B cell (primary cell): ENCODE measurements around the gene HOXA1. TPM values are rescaled to one million over a fixed set of nuclear protein-coding genes. Genes with fewer than 3 reads are reported as not detected.

Experiments used
- ATAC-seq: fragments of 200-7000 bp; cut with Tn5 transposase; one replicate; pipeline ENCODE4 v1.10.0; 2021; ENCODE audit warnings: low read depth, mild to moderate bottlenecking, moderate number of reproducible peaks, moderate library complexity
- CTCF ChIA-PET: fragments of 350-600 bp; sonication (Branson Sonifier 250); formaldehyde crosslinking; loops from one replicate; lab custom pipeline; 2021; ENCODE audit warnings: antibody characterized with exemption, inconsistent platforms; lab: Charles Lee
- POLR2A ChIA-PET: fragments of 350-600 bp; sonication (Branson Sonifier 250); formaldehyde crosslinking; loops from one replicate; lab custom pipeline; 2021; ENCODE audit warnings: antibody characterized with exemption; lab: Charles Lee
- DNase-seq: peaks from one replicate; pipeline ENCODE4 v3.0.0; 2013
- H2AFZ ChIP-seq: 2 replicates; pipeline ENCODE4 v1.6.1; 2012; ENCODE audit warnings: mild to moderate bottlenecking, low read depth, low read length; ENCODE audit not compliant: insufficient read depth, poor library complexity, severe bottlenecking
- H3K27ac ChIP-seq, 2 donors: 1 replicate in 1 of 2; 2 replicates in 1 of 2; pipeline ENCODE4 v1.5.1; 2012 to 2013; ENCODE audit warnings: low read length in 2 of 2, mild to moderate bottlenecking in 2 of 2, moderate library complexity in 1 of 2
- H3K27me3 ChIP-seq, 4 experiments: fragments of 200-600 bp in 1 of 4; sonication (generic) in 1 of 4; replicated peaks in 1 of 4; 1 replicate in 2 of 4; 2 replicates in 2 of 4; pipeline versions ENCODE4 v1.6.1 to v1.7.0; 2013 to 2016; ENCODE audit warnings: low read length in 3 of 4, mild to moderate bottlenecking in 2 of 4, mixed read lengths in 1 of 4, moderate library complexity in 1 of 4; ENCODE audit not compliant: insufficient read depth in 4 of 4, control insufficient read depth in 3 of 4; ENCODE audit errors: control extremely low read depth in 1 of 4
- H3K36me3 ChIP-seq, 2 experiments: replicated peaks in 1 of 2; 1 replicate in 1 of 2; 2 replicates in 1 of 2; pipeline versions ENCODE4 v1.6.1 to v1.7.1; 2013; ENCODE audit warnings: low read length in 1 of 2; ENCODE audit not compliant: insufficient read depth in 2 of 2, control insufficient read depth in 1 of 2; ENCODE audit errors: control extremely low read depth in 1 of 2, extremely low read depth in 1 of 2
- H3K4me1 ChIP-seq, 2 donors: fragments of 200-600 bp in 1 of 2; sonication (generic) in 1 of 2; 1 replicate in 1 of 2; 2 replicates in 1 of 2; pipeline versions ENCODE4 v1.5.1 to v1.6.1; 2013 to 2017; ENCODE audit warnings: low read length in 2 of 2; ENCODE audit not compliant: control insufficient read depth in 2 of 2, insufficient read depth in 2 of 2
- H3K4me2 ChIP-seq: replicated peaks from 2 replicates; pipeline ENCODE3; 2012; ENCODE audit warnings: mild to moderate bottlenecking, low read depth, low read length; ENCODE audit not compliant: poor library complexity, severe bottlenecking
- H3K4me3 ChIP-seq, 5 experiments: fragments of 200-600 bp in 1 of 5; sonication (generic) in 1 of 5; 1 replicate in 3 of 5; 2 replicates in 2 of 5; pipeline versions ENCODE4 v1.5.1 to v1.7.0; 2011 to 2016; ENCODE audit warnings: low read length in 4 of 5, mild to moderate bottlenecking in 4 of 5, low read depth in 2 of 5, control low read depth in 1 of 5, moderate library complexity in 1 of 5; ENCODE audit not compliant: insufficient read depth in 1 of 5; ENCODE audit errors: control extremely low read depth in 1 of 5, extremely low read depth in 1 of 5
- H3K79me2 ChIP-seq: fragments of 200-600 bp; sonication (generic); one replicate; pipeline ENCODE4 v1.6.0; 2016; ENCODE audit warnings: low read length; ENCODE audit not compliant: control insufficient read depth, insufficient read depth
- H3K9ac ChIP-seq: fragments of 200-600 bp; sonication (generic); 2 replicates; pipeline ENCODE4 v1.6.1; 2017; ENCODE audit warnings: mild to moderate bottlenecking, low read length, moderate library complexity
- H3K9me3 ChIP-seq, 3 donors: one replicate each; pipeline versions ENCODE4 v1.6.1 to v1.7.1; 2013; ENCODE audit warnings: low read length in 2 of 3; ENCODE audit not compliant: control insufficient read depth in 2 of 3, insufficient read depth in 1 of 3; ENCODE audit errors: control extremely low read depth in 1 of 3
- H4K20me1 ChIP-seq: 2 replicates; pipeline ENCODE4 v1.6.0; 2012; ENCODE audit warnings: mild to moderate bottlenecking, low read length; ENCODE audit not compliant: insufficient read depth, control insufficient read depth, poor library complexity, severe bottlenecking
- H3K27ac Mint-ChIP-seq: one replicate; pipeline ENCODE4 v1.8.0; 2021; ENCODE audit warnings: mixed read lengths
- H3K27me3 Mint-ChIP-seq: one replicate; pipeline ENCODE4 v1.8.0; 2021; ENCODE audit warnings: mixed read lengths
- H3K4me1 Mint-ChIP-seq: one replicate; pipeline ENCODE4 v1.8.0; 2021; ENCODE audit warnings: mixed read lengths
- H3K4me3 Mint-ChIP-seq: one replicate; pipeline ENCODE4 v1.8.0; 2021; ENCODE audit warnings: mixed read lengths
- H3K9me3 Mint-ChIP-seq: one replicate; pipeline ENCODE4 v1.8.0; 2022; ENCODE audit warnings: mixed read lengths; ENCODE audit not compliant: insufficient read depth
- CTCF ChIP-seq: fragments of 200-600 bp; IDR thresholded peaks from one replicate; pipeline ENCODE4 v1.8.0; 2022; ENCODE audit warnings: antibody characterized with exemption, mild to moderate bottlenecking
- EZH2 ChIP-seq: IDR thresholded peaks from 2 replicates; pipeline ENCODE4 v1.6.1; 2012; ENCODE audit warnings: borderline replicate concordance, low read depth, mild to moderate bottlenecking, moderate library complexity, low read length; ENCODE audit not compliant: insufficient read depth, poor library complexity, severe bottlenecking
- WGBS: methylation state at CpG from one replicate; pipeline ENCODE4 v1.1.5; 2013; ENCODE audit warnings: missing lambda C conversion rate; ENCODE audit not compliant: insufficient coverage; 5-methylcytosine and 5-hydroxymethylcytosine counted together
- intact Hi-C: fragments of 100-400 bp; cut with micrococcal nuclease; formaldehyde crosslinking; loops from one replicate; pipeline ENCODE4 v1.10.0; 2022
- polyA plus RNA-seq: library from polyadenylated mRNA; depleted of rRNA; stranded (reverse); fragments of >200 nt; gene quantifications from 2 replicates; pipeline ENCODE4 v1.2.3, GENCODE V29; 2012
- total RNA-seq, 2 donors: library from RNA; stranded (reverse); fragments of 120-200 nt in 1 of 2; gene quantifications; 1 replicate in 1 of 2; 2 replicates in 1 of 2; pipeline versions ENCODE4 v1.2.3 to v1.2.4, GENCODE V29; 2013 to 2022

Gene HOXA1
- total and polyA plus RNA-seq, 2 donors (not counting 1 experiment from before 2014, with no cell fraction given): 0.13 to 0.37 TPM

GRCh38 chr7:27101957-27102580 lies 6.3 kb upstream of the HOXA1 start:
- Mint-ChIP-seq H3K9me3 (no peaks in the 10 kb centered on the region), H3K27ac (no peak overlapping the region), H3K4me3 (peak overlapping the region; percentile 82), H3K27me3 (peaks cover 78% of the 10 kb centered on the region), H3K4me1 (peaks cover 35% of the 10 kb centered on the region)
- H3K36me3 ChIP-seq: no peaks in the 10 kb centered on the region
- peak overlapping the region in 2 of 5 experiments; percentile 6 to 44 for H3K4me3 ChIP-seq
- intact Hi-C loops: no loop called here
- ChIA-PET CTCF (no interaction called here), POLR2A (no interaction called here)
- 7% methylated on average over 29 of the region's 39 CpGs for WGBS
- H3K79me2 ChIP-seq: no peaks in the 10 kb centered on the region
- DNase-seq: peak; percentile 39
- ATAC-seq: no peak
- H2AFZ ChIP-seq: no peak overlapping the region
- H3K9me3 ChIP-seq: peaks cover 0 to 36% (median 0%) of the 10 kb centered on the region in 3 donors
- peaks cover 34 to 41% of the 10 kb centered on the region in 2 donors for H3K4me1 ChIP-seq
- H3K27ac ChIP-seq: no peak overlapping the region
- peak overlapping the region; percentile 8 for H3K9ac ChIP-seq
- TF ChIP-seq CTCF (no peak), EZH2 (no peak)
- H3K4me2 ChIP-seq: peak overlapping the region; percentile 63
- peaks cover 12% of the 10 kb centered on the region for H4K20me1 ChIP-seq
- peaks cover 0 to 78% (median 64%) of the 10 kb centered on the region in 4 experiments for H3K27me3 ChIP-seq

GRCh38 chr7:27101171-27101956 lies 5.6 kb upstream of the HOXA1 start:
- WGBS: 95% methylated on average over 15 of the region's 25 CpGs
- H3K4me2 ChIP-seq: peak overlapping the region; percentile 63
- no peaks in the 10 kb centered on the region for H3K36me3 ChIP-seq
- Mint-ChIP-seq H3K9me3 (no peaks in the 10 kb centered on the region), H3K27me3 (peaks cover 79% of the 10 kb centered on the region), H3K4me3 (peak overlapping the region; percentile 45), H3K27ac (no peak overlapping the region), H3K4me1 (peaks cover 36% of the 10 kb centered on the region)
- H3K4me3 ChIP-seq: no peak overlapping the region
- intact Hi-C loops: no loop called here
- TF ChIP-seq EZH2 (no peak), CTCF (no peak)
- peaks cover 40 to 45% of the 10 kb centered on the region in 2 donors for H3K4me1 ChIP-seq
- H3K79me2 ChIP-seq: no peaks in the 10 kb centered on the region
- ATAC-seq (no peak), DNase-seq (no peak)
- peaks cover 0 to 85% (median 64%) of the 10 kb centered on the region in 4 experiments for H3K27me3 ChIP-seq
- ChIA-PET POLR2A (no interaction called here), CTCF (no interaction called here)
- no peak overlapping the region for H3K27ac ChIP-seq
- H2AFZ ChIP-seq: no peak overlapping the region
- H3K9me3 ChIP-seq: peaks cover 0 to 32% (median 0%) of the 10 kb centered on the region in 3 donors
- H3K9ac ChIP-seq: no peak overlapping the region
- peaks cover 12% of the 10 kb centered on the region for H4K20me1 ChIP-seq
